Esophagus muscularis mucosa (tissue), 4 donors: ENCODE measurements around the gene SPON2. TPM values are rescaled to one million over a fixed set of nuclear protein-coding genes. Genes with fewer than 3 reads are reported as not detected.

Experiments used
- DNase-seq: peaks from one replicate; pipeline ENCODE4 v3.0.0-alpha.2; 2017; ENCODE audit errors: extremely low spot score
- H3K27ac ChIP-seq, 4 donors: fragments of 200-600 bp; sonication (generic); replicated peaks in 1 of 4; 1 replicate in 3 of 4; 2 replicates in 1 of 4; pipeline ENCODE4 v1.5.1; 2016 to 2019; ENCODE audit warnings: mild to moderate bottlenecking in 1 of 4
- H3K27me3 ChIP-seq, 4 donors: fragments of 200-600 bp; sonication (generic); one replicate each; pipeline versions ENCODE4 v1.5.1 to v1.6.0; 2016 to 2019
- H3K36me3 ChIP-seq, 4 donors: fragments of 200-600 bp; sonication (generic); one replicate each; pipeline ENCODE4 v1.5.1; 2016 to 2019
- H3K4me1 ChIP-seq, 4 donors: fragments of 200-600 bp; sonication (generic); one replicate each; pipeline ENCODE4 v1.5.1; 2016 to 2019
- H3K4me3 ChIP-seq, 4 donors: fragments of 200-600 bp; sonication (generic); 1 replicate in 2 of 4; 2 replicates in 2 of 4; pipeline ENCODE4 v1.5.1; 2016 to 2019; ENCODE audit warnings: mild to moderate bottlenecking in 4 of 4, moderate library complexity in 1 of 4
- H3K9me3 ChIP-seq, 4 donors: fragments of 200-600 bp; sonication (generic); 1 replicate in 3 of 4; 2 replicates in 1 of 4; pipeline ENCODE4 v1.5.1; 2016 to 2019
- EP300 ChIP-seq: sonication (generic); formaldehyde crosslinking; IDR thresholded peaks from one replicate; pipeline ENCODE4 v1.6.1; 2017; ENCODE audit warnings: antibody characterized with exemption
- POLR2A ChIP-seq: fragments of 450-650 bp; IDR thresholded peaks from one replicate; pipeline ENCODE4 v1.6.1; 2017; ENCODE audit warnings: antibody characterized with exemption, moderate library complexity, mild to moderate bottlenecking, low read depth
- POLR2AphosphoS5 ChIP-seq, 2 donors: sonication (generic); formaldehyde crosslinking; IDR thresholded peaks; one replicate each; pipeline ENCODE4 v1.6.1; 2017; ENCODE audit warnings: antibody characterized with exemption in 2 of 2
- WGBS: methylation state at CpG from one replicate; pipeline ENCODE4 v1.1.5; 2018; 5-methylcytosine and 5-hydroxymethylcytosine counted together
- intact Hi-C: fragments of 100-400 bp; cut with DNase I; formaldehyde crosslinking; loops from one replicate; pipeline ENCODE4 v1.15.1; 2023
- total RNA-seq, 4 donors: library from RNA; depleted of rRNA; stranded (reverse); fragments of >200 nt; gene quantifications; one replicate each; pipeline versions ENCODE4 v1.1.0 to v1.2.1, GENCODE V29; 2016
- TF ChIP-seq, protein P1 (sequence below), 3 experiments: fragments of 200-600 bp in 2 of 3; fragments of 450-650 bp in 1 of 3; sonication (generic) in 2 of 3; IDR thresholded peaks; one replicate each; pipeline ENCODE4 v1.5.1; 2017 to 2019; ENCODE audit warnings: antibody characterized with exemption in 3 of 3, mild to moderate bottlenecking in 2 of 3, moderate library complexity in 1 of 3

SPON2 gene
- total RNA-seq = 10 to 100 TPM; 21.3 to 72.9 (median 58.3) TPM

DNA sequence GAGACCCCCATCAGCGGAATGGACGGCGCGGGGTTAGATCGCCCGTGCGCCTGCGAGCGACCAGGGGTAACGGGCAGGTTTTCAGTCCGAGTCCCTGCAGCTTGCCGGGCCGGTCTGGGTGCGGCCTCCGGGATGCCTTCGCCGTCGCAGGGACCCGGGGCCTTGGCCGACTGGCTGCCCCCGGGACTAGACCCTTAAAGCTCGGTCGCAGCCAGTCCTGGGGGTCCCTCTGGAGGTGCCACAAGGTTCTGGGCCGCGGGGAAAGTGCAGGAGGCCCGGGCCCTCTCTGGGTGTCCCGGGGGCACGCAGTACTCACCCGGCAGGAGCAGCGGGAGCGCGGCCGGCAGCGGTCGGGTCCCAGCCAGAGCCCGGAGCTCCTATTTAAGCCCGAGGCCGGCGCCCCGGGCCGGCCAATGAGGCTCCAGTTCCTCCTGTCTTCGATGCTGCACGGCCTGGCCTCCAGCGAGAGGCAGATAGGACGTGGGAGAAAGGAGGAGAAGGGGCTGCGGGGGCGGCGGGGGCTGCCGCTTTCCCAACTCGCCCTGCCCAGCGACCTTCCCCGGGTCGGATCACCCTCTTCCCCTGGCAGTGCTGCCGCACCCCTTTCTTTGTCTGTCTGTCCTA is at the start of gene SPON2:
SPON2 (minus strand) TSS at position 356 of the 624 bp plus-strand sequence.
- H3K27ac ChIP-seq = peak within 1 kb of the TSS; percentile 61 to 75 (median 74)
- peaks cover 49 to 55% (median 54%) of the 10 kb centered on the region in 4 donors for H3K4me1 ChIP-seq
- H3K9me3 ChIP-seq = no peaks in the 10 kb centered on the region
- intact Hi-C loops = no loop called here
- H3K36me3 ChIP-seq = peaks cover 0 to 8% (median 0%) of the 10 kb centered on the region in 4 donors
- peak; percentile 88 for DNase-seq
- H3K27me3 ChIP-seq = peaks cover 8 to 55% (median 26%) of the 10 kb centered on the region in 4 donors
- TF ChIP-seq POLR2A (no peak), POLR2AphosphoS5 (IDR thresholded peaks at IDR 0.05) (no peak), EP300 (no peak)
- TF ChIP-seq, protein P1, sequence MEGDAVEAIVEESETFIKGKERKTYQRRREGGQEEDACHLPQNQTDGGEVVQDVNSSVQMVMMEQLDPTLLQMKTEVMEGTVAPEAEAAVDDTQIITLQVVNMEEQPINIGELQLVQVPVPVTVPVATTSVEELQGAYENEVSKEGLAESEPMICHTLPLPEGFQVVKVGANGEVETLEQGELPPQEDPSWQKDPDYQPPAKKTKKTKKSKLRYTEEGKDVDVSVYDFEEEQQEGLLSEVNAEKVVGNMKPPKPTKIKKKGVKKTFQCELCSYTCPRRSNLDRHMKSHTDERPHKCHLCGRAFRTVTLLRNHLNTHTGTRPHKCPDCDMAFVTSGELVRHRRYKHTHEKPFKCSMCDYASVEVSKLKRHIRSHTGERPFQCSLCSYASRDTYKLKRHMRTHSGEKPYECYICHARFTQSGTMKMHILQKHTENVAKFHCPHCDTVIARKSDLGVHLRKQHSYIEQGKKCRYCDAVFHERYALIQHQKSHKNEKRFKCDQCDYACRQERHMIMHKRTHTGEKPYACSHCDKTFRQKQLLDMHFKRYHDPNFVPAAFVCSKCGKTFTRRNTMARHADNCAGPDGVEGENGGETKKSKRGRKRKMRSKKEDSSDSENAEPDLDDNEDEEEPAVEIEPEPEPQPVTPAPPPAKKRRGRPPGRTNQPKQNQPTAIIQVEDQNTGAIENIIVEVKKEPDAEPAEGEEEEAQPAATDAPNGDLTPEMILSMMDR (IDR thresholded peaks at IDR 0.05) = no peak
- H3K4me3 ChIP-seq = peak within 1 kb of the TSS; percentile 48 to 56 (median 53)
- 26% methylated on average over 17 of the region's 54 CpGs for WGBS

DNA sequence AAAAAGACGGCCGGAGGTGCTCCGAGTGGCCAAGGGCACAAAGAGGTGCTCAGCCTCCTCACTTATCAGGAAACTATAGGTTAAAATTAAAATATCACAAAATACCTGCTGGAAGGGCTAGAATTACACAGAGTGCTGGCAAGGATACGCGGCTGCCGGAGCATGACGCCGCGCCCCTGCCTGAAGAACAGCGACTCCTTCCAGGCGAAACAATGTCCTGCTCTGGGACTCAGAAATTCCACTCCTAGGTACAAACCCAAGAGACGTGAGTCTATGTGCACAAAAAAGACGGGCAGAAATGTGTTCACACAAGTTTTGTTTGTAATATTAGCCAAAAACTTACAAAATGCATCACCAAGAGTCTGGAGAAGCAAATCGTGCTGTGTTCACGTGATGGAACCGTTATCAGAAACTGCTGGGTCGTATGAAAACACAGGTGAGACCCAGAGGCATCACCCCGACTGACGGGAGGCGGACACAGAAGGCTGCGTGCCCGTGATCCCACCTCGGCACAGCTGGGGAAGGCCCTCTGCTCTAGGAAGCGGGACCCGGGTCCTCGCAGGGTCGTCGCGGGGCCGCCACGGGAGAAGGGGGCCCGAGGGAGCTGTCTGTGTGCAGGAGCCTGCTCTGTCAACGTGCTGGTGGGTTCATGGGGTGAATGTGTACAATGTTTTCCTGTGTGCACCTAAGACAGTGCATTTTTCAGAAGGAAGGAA is 48.9 kb upstream of the SPON2 start:
- Histone ChIP-seq H3K36me3 (peaks cover 31 to 90% (median 74%) of the 10 kb centered on the region in 4 donors), H3K27ac (no peak overlapping the region), H3K27me3 (no peaks in the 10 kb centered on the region), H3K4me1 (peaks cover 31 to 47% (median 42%) of the 10 kb centered on the region in 4 donors), H3K4me3 (no peak overlapping the region), H3K9me3 (no peaks in the 10 kb centered on the region)
- WGBS = 94% methylated on average over 33 of the region's 33 CpGs
- intact Hi-C loops = no loop called here
- DNase-seq = no peak
- TF ChIP-seq, protein P1 (IDR thresholded peaks at IDR 0.05) = no peak
- no peak for TF ChIP-seq EP300
- no peak for TF ChIP-seq POLR2A
- TF ChIP-seq POLR2AphosphoS5 (IDR thresholded peaks at IDR 0.05) = no peak

DNA sequence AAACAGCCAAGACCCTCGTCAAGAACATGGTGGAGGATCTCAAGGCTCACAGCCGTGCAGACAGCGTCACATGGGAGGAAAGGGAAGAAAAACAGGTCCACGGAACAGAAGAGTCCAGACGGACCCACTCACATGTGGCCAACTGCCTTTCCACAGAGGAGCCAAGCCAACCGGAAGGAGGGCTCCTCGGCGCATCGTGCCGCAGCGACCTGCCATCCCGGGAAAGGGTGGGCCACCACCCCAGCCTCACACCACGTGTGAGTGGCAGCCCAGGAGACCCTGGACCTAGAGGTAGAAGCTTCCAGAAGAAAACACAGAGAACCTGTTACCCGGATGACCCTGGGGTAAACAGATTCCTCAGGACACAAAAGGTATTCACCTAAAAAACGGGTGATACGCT is 48.2 kb upstream of the SPON2 start:
- peaks cover 30 to 90% (median 74%) of the 10 kb centered on the region in 4 donors for H3K36me3 ChIP-seq
- no peaks in the 10 kb centered on the region for H3K9me3 ChIP-seq
- DNase-seq = no peak
- intact Hi-C loops = no loop called here
- WGBS = 91% methylated on average over 16 of the region's 16 CpGs
- TF ChIP-seq EP300 (no peak), POLR2A (no peak)
- H3K4me1 ChIP-seq = peaks cover 29 to 47% (median 39%) of the 10 kb centered on the region in 4 donors
- no peak overlapping the region for H3K4me3 ChIP-seq
- H3K27me3 ChIP-seq = no peaks in the 10 kb centered on the region
- H3K27ac ChIP-seq = no peak overlapping the region

DNA sequence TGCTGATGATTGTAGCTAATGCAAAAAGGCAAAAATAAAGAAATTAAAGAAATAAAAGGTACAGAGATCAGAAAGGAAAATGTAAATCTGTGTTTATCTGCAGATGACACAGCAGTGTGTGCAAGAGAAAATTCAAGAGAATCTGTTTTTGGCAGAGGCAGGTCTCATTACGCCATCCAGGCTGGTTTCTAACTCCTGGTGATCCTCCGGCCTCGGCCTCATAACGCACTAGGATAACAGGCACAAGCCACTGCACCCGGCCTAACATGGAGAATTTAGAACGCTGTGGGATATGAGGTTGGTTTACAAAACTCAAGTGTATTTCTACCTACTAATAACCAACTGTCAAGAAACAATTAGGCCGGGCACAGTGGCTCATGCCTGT is 47.2 kb upstream of the SPON2 start:
- H3K36me3 ChIP-seq = peaks cover 25 to 90% (median 74%) of the 10 kb centered on the region in 4 donors
- DNase-seq = no peak
- H3K27me3 ChIP-seq = no peaks in the 10 kb centered on the region
- TF ChIP-seq POLR2AphosphoS5 (IDR thresholded peaks at IDR 0.05) (no peak), EP300 (no peak), POLR2A (no peak)
- TF ChIP-seq, protein P1 (IDR thresholded peaks at IDR 0.05) = no peak
- peak overlapping the region in 2 of 4 donors; percentile 57 to 64 for H3K27ac ChIP-seq
- WGBS = 88% methylated on average over 7 of the region's 7 CpGs
- intact Hi-C loops = no loop called here
- H3K4me3 ChIP-seq = no peak overlapping the region
- H3K4me1 ChIP-seq = peaks cover 22 to 53% (median 46%) of the 10 kb centered on the region in 4 donors
- H3K9me3 ChIP-seq = no peaks in the 10 kb centered on the region
